HepG2 (cell line): ENCODE measurements around the gene SLC13A3. TPM values are rescaled to one million over a fixed set of nuclear protein-coding genes. Genes with fewer than 3 reads are reported as not detected.

Source experiments
- ATF3 ChIP-seq: sonication (generic); formaldehyde crosslinking; IDR thresholded peaks from 2 replicates; pipeline ENCODE4 v1.4.0; 2020; ENCODE audit warnings: missing genetic modification reagents
- CHD2 ChIP-seq: IDR thresholded peaks from 2 replicates; pipeline ENCODE4 v1.6.1; 2011; ENCODE audit warnings: low read depth, low read length, improper control_type of control experiment
- CHD4 ChIP-seq: fragments of 200-600 bp; sonication (generic); IDR thresholded peaks from 2 replicates; pipeline ENCODE4 v1.7.0; 2017; ENCODE audit warnings: mild to moderate bottlenecking, low read length, borderline replicate concordance
- ETV5 ChIP-seq: IDR thresholded peaks from 2 replicates; pipeline ENCODE4 v1.6.1; 2018; ENCODE audit warnings: missing biosample characterization, missing genetic modification reagents, inconsistent platforms, borderline replicate concordance
- MIXL1 ChIP-seq: IDR thresholded peaks from 2 replicates; pipeline ENCODE4 v1.6.1; 2016
- TAF15 ChIP-seq: fragments of 200-400 bp; formaldehyde crosslinking; IDR thresholded peaks from one replicate; pipeline ENCODE4 v1.6.1; 2018; ENCODE audit warnings: mild to moderate bottlenecking, low read depth, low read length; ENCODE audit not compliant: poor library complexity, severe bottlenecking
- ZFP82 ChIP-seq: sonication (generic); formaldehyde crosslinking; IDR thresholded peaks from 2 replicates; pipeline ENCODE4 v1.5.1; 2020; ENCODE audit warnings: mild to moderate bottlenecking, missing genetic modification reagents, borderline replicate concordance
- ZNF512B ChIP-seq: sonication (generic); formaldehyde crosslinking; IDR thresholded peaks from 2 replicates; pipeline ENCODE4 v1.5.1; 2020; ENCODE audit warnings: missing genetic modification reagents, mild to moderate bottlenecking, borderline replicate concordance
- ZNF629 ChIP-seq: sonication (generic); formaldehyde crosslinking; conservative IDR thresholded peaks from 2 replicates; pipeline ENCODE4 v1.5.0; 2020; ENCODE audit warnings: missing genetic modification reagents
- ZNF770 ChIP-seq: sonication (generic); formaldehyde crosslinking; IDR thresholded peaks from 2 replicates; pipeline ENCODE4 v1.5.0; 2020; ENCODE audit warnings: mild to moderate bottlenecking, missing genetic modification reagents
- polyA plus RNA-seq, 8 experiments: library from polyadenylated mRNA; depleted of rRNA in 3 of 8; stranded (reverse) in 7 of 8; unstranded in 1 of 8; fragments of >200 nt; fragmentation: Illumina TruSeq in 4 of 8; extraction: Trizol in 4 of 8; gene quantifications; 2 replicates each; pipeline versions ENCODE4 v1.2.1 to v1.2.3, GENCODE V29; 2011 to 2016; ENCODE audit warnings: low read depth in 4 of 8, missing spikeins in 1 of 8, mixed read lengths in 1 of 8; ENCODE audit not compliant: insufficient read depth in 1 of 8
- total RNA-seq, 5 experiments: library from RNA; depleted of rRNA; stranded (reverse); fragments of >200 nt; fragmentation: Illumina TruSeq; extraction: Trizol; gene quantifications; 2 replicates each; pipeline ENCODE4 v1.2.3, GENCODE V29; 2016; ENCODE audit warnings: low read depth in 1 of 5
- TF ChIP-seq, protein P1 (sequence below): sonication (generic); formaldehyde crosslinking; IDR thresholded peaks from 2 replicates; pipeline ENCODE4 v1.5.1; 2020; ENCODE audit warnings: mild to moderate bottlenecking, missing genetic modification reagents, borderline replicate concordance
- TF ChIP-seq, protein P2 (sequence below): sonication (generic); formaldehyde crosslinking; IDR thresholded peaks from 2 replicates; pipeline ENCODE4 v1.5.0; 2020; ENCODE audit warnings: missing genetic modification reagents, mild to moderate bottlenecking, borderline replicate concordance
- TF ChIP-seq, protein P3 (sequence below): sonication (generic); formaldehyde crosslinking; IDR thresholded peaks from 2 replicates; pipeline ENCODE4 v1.5.0; 2020; ENCODE audit warnings: mild to moderate bottlenecking, missing genetic modification reagents, moderate library complexity

SLC13A3 gene
- total and polyA plus RNA-seq, 2 of the 13 experiments (the other 11 are each of a cell fraction or from before 2014, with no cell fraction given), result 66.5 to 76.0 TPM

GRCh38 chr20:46670585-46671584 lies 19.6 kb upstream of the SLC13A3 start (continued):
- TF ChIP-seq, protein P1, sequence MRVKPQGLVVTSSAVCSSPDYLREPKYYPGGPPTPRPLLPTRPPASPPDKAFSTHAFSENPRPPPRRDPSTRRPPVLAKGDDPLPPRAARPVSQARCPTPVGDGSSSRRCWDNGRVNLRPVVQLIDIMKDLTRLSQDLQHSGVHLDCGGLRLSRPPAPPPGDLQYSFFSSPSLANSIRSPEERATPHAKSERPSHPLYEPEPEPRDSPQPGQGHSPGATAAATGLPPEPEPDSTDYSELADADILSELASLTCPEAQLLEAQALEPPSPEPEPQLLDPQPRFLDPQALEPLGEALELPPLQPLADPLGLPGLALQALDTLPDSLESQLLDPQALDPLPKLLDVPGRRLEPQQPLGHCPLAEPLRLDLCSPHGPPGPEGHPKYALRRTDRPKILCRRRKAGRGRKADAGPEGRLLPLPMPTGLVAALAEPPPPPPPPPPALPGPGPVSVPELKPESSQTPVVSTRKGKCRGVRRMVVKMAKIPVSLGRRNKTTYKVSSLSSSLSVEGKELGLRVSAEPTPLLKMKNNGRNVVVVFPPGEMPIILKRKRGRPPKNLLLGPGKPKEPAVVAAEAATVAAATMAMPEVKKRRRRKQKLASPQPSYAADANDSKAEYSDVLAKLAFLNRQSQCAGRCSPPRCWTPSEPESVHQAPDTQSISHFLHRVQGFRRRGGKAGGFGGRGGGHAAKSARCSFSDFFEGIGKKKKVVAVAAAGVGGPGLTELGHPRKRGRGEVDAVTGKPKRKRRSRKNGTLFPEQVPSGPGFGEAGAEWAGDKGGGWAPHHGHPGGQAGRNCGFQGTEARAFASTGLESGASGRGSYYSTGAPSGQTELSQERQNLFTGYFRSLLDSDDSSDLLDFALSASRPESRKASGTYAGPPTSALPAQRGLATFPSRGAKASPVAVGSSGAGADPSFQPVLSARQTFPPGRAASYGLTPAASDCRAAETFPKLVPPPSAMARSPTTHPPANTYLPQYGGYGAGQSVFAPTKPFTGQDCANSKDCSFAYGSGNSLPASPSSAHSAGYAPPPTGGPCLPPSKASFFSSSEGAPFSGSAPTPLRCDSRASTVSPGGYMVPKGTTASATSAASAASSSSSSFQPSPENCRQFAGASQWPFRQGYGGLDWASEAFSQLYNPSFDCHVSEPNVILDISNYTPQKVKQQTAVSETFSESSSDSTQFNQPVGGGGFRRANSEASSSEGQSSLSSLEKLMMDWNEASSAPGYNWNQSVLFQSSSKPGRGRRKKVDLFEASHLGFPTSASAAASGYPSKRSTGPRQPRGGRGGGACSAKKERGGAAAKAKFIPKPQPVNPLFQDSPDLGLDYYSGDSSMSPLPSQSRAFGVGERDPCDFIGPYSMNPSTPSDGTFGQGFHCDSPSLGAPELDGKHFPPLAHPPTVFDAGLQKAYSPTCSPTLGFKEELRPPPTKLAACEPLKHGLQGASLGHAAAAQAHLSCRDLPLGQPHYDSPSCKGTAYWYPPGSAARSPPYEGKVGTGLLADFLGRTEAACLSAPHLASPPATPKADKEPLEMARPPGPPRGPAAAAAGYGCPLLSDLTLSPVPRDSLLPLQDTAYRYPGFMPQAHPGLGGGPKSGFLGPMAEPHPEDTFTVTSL (CRISPR knock-in tag), result peak; percentile 98
- TF ChIP-seq ATF3 (CRISPR knock-in tag) (peak; percentile 87), ETV5 (CRISPR knock-in tag) (peak; percentile 94), CHD4 (peak; percentile 88; the same call in 1 of the 2 replicates), ZNF512B (CRISPR knock-in tag) (no peak), MIXL1 (CRISPR knock-in tag) (peak; percentile 100), ZNF770 (CRISPR knock-in tag) (peak; percentile 34; the same call in 1 of the 2 replicates), ZFP82 (CRISPR knock-in tag) (peak; percentile 71; the same call in 1 of the 2 replicates), CHD2 (no peak), ZNF629 (CRISPR knock-in tag) (peak; percentile 97), TAF15 (no peak)
- TF ChIP-seq, protein P2, sequence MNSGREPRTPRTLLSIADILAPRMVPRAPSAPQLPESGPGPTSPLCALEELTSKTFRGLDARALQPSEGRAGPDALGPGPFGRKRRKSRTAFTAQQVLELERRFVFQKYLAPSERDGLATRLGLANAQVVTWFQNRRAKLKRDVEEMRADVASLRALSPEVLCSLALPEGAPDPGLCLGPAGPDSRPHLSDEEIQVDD (CRISPR knock-in tag), result 0 out of 2 replicates have a peak, but pooled peaks have one; percentile 42
- TF ChIP-seq, protein P3, sequence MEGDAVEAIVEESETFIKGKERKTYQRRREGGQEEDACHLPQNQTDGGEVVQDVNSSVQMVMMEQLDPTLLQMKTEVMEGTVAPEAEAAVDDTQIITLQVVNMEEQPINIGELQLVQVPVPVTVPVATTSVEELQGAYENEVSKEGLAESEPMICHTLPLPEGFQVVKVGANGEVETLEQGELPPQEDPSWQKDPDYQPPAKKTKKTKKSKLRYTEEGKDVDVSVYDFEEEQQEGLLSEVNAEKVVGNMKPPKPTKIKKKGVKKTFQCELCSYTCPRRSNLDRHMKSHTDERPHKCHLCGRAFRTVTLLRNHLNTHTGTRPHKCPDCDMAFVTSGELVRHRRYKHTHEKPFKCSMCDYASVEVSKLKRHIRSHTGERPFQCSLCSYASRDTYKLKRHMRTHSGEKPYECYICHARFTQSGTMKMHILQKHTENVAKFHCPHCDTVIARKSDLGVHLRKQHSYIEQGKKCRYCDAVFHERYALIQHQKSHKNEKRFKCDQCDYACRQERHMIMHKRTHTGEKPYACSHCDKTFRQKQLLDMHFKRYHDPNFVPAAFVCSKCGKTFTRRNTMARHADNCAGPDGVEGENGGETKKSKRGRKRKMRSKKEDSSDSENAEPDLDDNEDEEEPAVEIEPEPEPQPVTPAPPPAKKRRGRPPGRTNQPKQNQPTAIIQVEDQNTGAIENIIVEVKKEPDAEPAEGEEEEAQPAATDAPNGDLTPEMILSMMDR (CRISPR knock-in tag), result peak; percentile 11; the same call in 1 of the 2 replicates
